HG03280 (cell line): ENCODE data around the gene DCAF11.
"Not testable (repeated sequence)": the region's sequence is repeated elsewhere in the genome, so short reads cannot be mapped to it uniquely, and the experiment has no call there.

Source experiments
- ATAC-seq: cut with Tn5 transposase; IDR thresholded peaks from one replicate; pipeline ENCODE4 v1.9.1; 2021; ENCODE audit warnings: mild to moderate bottlenecking, moderate library complexity; ENCODE audit not compliant: unreplicated experiment

DCAF11 gene

DNA sequence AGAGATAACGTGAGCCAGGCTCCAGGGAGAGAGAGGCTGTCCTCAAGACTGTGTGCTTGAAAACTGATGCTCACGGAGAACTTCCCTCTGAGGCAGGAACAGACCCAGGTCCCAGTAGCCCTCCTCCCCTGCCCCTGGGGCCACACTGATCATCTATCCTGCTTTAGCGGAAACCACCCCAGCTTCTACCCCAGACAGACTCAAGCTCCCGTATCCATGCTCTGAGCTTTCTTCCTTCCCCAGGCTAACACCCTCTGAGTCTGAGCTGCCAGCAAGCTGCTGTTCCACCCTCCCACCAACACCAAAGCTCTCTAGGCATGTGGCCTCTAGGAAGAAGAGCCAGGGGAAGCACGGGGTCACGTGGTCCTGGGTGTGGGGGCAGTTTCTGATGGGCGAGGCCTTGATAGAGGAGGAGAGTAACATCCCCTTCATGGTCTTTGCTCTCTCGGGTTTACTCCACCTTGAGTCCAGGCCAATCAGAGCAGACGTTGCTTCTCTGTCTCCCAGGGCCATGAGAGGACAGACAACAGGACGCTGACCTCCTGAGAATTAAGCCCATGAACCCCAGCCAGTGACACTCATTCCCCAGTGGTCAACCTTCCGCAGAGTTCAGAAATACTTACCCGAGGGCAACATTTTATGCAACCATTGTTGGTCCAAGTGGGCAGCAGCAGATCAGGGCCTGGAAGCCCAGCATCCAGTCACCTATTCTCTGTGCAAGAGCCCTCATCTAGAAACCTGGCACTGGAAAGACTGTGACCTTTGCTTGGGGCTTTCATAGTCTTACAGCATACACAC lies 19.1 kb upstream of the DCAF11 start:
- ATAC-seq, result peak; percentile 53

DNA sequence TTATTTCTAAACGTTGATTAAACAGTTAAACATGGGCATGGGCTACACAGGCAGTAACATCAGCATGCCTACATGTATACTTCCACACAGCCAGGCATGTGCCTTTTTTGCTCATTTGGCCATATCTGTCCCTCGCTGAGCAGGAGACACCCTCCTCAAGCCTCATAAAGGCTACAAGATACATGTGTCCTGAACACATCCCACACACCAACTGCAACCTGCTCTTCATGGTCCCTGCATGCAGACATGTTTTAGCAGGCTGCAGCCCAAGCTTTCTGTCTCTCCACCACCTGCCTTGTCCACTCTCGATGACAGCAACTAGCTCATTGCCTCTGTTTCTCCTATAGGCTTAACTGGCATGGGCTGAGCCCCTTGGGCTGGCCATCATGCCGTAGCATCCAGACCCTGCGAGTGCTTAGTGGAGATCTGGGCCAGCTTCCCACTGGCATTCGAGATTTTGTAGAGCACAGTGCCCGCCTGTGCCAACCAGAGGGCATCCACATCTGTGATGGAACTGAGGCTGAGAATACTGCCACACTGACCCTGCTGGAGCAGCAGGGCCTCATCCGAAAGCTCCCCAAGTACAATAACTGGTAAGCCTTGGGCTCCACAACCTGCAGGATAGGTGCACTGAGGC lies 17.9 kb upstream of the DCAF11 start:
- no peak for ATAC-seq

DNA sequence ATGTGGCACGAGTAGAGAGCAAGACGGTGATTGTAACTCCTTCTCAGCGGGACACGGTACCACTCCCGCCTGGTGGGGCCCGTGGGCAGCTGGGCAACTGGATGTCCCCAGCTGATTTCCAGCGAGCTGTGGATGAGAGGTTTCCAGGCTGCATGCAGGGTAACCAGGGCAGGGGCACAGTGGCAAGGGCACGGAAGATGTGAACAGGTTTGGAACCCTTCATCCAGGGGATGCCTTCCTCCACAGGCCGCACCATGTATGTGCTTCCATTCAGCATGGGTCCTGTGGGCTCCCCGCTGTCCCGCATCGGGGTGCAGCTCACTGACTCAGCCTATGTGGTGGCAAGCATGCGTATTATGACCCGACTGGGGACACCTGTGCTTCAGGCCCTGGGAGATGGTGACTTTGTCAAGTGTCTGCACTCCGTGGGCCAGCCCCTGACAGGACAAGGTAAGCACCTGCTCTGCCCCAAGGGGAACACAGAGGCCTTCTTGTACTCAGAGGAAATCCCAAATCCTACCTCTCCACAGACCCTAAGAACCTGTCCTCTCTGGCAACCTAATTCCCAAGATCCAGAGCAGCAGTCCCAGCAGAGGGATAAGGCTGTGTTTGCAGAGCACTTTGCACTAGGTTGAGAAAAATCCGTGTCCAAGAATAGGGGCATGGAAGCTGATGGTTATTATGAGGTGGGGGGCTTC lies 16.2 kb upstream of the DCAF11 start:
- no peak for ATAC-seq

DNA sequence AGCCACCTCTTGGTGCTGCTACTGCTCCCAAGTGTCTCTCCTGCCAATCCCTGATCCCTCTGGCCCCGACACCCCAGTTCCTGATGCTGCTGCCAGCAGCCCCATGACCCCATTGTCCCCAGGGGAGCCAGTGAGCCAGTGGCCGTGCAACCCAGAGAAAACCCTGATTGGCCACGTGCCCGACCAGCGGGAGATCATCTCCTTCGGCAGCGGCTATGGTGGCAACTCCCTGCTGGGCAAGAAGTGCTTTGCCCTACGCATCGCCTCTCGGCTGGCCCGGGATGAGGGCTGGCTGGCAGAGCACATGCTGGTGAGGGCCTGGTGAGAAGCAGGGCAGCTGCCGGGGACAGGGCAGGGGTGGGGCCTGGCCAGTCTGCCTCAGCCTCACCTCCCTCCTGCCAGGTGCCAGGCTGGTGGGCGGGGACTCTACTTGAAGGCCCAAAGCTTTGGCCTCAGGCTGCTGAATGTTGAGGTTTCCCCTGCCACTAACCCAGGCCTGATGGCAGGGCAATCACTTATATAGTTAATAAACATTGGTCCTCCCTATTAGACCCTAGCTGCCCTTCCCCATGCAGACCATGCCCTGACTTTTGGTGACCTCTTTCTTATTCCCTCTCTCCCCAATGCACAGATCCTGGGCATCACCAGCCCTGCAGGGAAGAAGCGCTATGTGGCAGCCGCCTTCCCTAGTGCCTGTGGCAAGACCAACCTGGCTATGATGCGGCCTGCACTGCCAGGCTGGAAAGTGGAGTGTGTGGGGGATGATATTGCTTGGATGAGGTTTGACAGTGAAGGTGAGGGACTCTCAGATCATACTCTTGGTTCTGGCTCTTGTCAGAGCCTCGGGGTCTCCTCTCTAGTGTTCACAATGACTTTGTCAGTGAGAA lies 15.4 kb upstream of the DCAF11 start:
- no peak for ATAC-seq

DNA sequence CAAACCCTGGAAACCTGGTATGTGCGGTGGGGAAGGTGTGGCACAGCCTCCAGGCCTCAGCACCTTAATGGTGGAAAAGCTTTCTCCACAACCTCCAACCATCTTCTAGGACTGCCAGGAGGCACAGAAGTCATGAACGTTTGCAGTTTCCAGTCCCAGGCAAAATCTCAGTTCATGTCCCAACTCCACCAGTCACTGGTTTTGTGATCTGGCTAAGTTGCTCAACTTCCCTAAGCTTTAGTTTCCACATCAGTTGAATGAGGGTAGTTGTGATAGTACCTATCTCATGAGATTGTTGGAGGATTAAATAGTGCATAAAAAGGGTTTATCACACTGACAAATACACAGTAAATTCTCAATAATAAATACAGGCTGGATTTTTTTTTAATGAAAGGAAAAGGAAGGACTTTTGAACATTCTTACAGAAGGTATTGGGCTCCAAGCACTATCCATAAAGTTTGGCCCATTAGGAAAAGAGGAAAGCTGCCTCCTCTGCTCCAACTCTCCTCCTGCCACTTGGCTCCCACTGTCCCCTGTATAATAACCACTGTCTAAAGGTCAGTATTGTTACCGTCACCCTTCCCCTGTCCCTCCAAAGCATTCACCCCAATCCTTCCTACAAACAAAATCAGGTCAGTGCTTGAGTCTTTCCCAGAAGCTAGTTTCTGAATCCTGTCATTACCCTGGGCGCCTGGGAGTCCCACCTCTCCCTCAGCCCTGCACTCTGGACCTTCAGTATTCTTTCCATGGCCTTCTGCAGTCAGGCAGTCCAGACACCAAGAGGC lies 14.2 kb upstream of the DCAF11 start:
- ATAC-seq, result no peak

DNA sequence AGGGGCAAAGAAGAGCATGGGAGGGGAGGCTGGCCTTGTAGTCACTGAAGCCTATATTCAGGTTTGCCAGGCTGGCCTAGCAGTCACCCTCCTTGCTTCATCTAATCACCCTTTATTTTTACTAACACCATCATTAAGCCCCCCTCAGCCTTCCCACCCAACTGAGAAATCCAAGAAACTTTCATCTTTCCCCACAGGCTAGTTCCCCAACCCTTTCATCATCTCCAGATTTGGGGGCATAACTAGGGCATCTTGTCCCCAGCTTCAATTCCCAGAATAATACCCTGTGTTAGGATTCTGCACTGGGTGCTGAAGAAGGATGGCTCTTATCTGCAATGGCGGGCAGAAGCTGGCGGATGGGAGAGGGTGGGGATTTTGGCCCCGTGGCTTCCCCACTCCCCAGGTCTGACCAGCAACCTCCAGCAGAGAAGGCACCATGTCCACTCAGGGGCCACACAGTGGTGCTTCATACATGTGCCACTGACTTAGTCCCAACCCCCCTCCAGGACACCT lies 13.5 kb upstream of the DCAF11 start:
- no peak for ATAC-seq

DNA sequence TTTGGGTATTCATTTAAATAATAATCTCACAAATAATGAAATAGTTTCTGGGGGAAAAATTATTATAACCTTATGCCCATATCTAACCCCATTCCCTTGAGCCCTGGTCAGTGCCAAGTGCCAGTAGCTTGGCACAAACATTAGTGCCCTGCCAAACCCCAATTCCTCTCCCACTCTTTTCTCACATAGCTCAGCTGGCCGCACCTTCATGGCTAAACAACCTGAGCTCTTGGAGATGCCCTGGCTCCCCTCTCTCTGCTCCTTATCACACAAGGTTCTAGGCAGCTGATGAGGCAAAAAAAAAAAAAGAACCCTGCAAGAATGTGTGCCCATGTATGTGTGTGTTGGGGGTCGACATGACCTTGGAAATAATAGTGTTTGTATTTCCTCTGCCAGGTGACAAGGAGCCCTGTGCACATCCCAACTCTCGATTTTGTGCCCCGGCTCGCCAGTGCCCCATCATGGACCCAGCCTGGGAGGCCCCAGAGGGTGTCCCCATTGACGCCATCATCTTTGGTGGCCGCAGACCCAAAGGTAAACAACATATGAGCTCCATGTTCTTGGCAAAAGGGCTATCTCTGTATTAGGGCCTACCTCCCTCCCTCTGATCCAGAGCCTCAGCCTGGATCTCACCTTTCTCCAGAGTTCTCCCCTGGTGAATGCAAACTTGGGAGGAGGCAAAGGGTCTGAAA lies 12.1 kb upstream of the DCAF11 start:
- ATAC-seq, result no peak

DNA sequence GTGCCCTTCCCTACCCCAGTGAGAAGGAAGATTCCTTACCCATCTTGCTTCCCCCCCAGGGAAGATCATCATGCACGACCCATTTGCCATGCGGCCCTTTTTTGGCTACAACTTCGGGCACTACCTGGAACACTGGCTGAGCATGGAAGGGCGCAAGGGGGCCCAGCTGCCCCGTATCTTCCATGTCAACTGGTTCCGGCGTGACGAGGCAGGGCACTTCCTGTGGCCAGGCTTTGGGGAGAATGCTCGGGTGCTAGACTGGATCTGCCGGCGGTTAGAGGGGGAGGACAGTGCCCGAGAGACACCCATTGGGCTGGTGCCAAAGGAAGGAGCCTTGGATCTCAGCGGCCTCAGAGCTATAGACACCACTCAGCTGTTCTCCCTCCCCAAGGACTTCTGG lies 11.1 kb upstream of the DCAF11 start:
- no peak for ATAC-seq

DNA sequence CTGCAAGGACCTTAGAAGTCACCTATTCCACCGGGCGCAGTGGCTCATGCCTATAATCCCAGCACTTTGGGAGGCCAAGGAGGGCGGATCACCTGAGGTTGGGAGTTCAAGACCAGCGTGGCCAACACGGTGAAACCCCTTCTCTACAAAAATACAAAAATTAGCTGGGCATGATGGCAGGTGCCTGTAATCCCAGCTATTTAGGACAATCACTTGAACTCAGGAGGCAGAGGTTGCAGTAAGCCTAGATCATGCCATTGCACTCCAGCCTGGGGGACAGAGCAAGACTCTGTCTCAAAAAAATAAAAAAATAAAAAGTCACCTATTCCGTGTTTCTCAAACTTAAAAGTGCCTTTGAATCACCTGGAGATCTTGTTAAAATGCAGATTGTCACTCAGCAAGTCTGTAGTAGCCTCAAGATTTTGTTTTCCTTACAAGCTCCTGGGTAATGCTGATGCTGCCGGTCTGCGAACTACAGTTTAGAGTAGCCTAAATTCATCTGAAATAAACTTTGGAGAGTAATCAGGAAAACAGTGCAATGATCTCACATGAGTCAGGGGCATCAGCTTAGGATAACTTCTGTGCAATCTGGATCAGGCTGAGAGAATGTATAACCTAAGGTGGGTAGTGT lies 8.9 kb upstream of the DCAF11 start:
- ATAC-seq, result not testable (repeated sequence)

DNA sequence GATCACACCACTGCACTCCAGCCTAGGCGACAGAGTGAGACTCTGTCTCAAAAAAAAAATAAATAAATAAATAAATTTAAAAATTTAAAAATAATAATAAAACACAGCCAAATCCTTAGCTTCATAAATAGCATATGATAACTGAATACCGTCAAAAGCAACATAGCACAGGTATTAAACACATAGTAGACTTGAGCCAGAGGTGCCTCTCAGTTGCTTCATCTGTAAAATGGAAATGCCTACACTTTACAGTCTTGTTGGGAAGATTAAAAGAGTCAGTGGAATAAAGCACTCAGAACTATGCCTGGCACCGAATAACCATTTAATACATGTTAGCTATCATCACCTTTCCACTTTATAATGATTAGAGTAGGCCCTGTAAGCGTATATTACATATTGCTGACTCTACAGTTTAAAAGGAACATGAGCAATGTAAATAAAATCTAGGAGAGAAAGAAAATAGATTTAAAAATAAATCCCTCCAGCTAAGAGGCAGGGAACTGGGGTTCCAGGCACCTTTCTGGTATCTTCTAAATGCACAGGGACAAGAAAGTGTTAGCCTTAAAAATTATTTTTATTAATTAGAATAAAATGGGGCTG lies 7.8 kb upstream of the DCAF11 start:
- no peak for ATAC-seq

DNA sequence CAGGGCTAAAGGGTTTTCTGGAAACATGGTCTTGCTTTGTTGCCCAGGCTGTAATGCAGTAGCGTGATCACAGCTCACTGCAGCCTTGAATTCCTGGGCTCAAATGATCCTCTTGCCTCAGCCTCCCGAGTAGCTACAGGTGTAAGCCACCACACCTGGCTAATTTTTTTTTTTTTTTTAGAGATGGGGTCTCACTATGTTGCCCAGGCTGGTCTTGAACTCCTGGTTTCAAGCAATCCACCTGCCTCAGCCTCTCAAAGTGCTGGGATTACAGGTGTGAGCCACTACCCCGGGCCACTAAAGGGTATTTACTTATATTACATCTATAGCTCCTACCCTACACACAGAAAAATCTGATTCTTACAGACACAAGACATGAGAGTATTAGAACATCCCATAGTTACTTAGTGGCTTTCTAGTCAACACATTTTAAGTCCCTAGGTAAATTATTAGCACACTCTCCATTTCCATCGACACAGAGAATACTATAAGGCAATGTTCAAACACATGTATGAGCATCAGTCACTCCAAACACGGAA lies 6.2 kb upstream of the DCAF11 start:
- ATAC-seq, result no peak

DNA sequence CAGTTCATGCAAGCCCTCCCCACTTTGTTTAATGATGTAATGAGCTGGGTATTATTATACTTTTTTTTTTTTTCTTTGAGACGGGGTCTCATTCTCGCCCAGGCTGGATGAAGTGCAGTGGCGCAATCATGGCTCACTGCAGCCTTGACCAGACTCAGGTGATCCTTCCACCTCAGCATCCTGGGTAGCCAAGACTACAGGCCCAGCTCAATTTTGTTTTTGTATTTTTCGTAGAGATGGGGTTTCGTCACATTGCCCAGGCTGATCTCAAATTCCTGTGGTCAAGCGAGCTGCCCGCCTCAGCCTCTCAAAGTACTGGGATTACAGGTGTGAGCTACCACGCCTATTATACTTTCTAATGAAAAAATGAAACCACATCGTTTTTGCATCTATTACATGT lies 4.5 kb upstream of the DCAF11 start:
- ATAC-seq, result no peak

DNA sequence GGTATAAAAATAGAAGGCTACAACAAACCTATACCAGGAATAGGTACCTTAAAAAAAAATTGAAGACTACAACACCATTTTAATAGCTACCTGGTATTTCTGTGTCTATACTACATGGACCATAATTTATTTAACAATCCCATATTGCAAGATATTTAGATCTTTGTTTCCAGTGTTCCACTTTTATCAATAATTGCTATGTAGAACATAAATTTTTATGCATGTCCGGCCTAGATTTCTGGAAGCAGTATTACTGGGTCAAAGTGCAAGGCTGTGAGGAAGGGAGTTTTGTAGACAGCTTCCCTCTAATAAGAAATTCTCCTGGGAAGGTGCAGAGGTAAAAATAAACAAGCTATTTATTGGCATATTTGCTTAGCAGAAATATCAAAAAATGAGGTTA lies 4.1 kb upstream of the DCAF11 start:
- ATAC-seq, result no peak

DNA sequence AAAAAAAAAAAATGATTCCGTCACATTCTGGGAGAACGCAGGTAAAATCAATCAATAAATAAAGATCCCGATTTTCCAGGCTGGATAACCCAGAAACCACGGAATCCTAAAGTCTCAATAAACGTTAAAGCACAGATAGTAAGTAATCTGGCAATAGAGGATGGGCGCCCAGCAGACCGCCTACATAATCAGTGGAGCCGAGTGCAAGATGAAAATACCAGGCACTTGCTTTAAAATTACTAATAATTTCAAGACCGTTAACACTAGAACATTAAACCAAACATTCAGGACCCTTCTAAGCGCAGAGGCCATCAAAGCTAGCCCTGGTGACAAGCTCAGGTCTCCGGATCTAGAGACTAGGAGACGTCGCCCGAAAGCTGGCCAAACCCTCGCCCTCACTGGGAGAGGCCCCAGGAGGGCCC lies 1.2 kb upstream of the DCAF11 start:
- no peak for ATAC-seq

DNA sequence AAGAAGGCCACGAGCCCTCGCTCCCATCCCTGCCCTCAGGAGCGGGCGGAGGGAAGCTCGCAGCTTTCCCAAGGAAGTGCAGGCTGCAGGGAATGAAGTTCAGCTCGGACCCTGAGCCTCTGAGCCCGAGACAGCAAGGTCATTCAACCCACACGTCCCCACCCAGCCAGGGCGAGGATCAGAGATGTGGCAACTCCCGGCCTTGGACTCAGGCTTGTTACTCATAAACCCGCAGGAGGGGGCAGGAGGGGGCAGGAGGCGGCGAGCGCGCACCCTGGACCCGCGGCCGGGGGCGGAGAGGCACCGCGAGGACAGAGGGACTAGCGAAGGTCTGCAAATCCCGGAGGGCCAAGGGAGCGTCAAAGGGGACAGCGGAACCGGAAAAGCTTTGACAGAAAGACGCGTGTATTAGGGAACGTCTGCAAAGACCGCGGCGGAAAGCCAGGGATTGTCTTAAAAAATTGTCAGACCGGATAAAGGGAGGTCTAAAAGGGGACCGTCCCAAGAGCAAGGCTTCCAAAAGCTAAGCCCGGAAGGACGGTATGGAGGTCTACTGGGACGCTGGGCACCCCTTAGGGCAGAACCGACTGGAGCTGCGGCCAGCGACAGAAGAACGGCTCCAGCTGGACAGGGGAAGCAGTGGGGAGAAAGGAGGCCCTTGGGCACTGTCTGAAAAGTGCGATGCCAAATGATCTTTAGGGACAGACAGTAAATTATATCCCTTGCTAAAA lies 611 bp upstream of the DCAF11 start:
- ATAC-seq, result peak; percentile 29

DNA sequence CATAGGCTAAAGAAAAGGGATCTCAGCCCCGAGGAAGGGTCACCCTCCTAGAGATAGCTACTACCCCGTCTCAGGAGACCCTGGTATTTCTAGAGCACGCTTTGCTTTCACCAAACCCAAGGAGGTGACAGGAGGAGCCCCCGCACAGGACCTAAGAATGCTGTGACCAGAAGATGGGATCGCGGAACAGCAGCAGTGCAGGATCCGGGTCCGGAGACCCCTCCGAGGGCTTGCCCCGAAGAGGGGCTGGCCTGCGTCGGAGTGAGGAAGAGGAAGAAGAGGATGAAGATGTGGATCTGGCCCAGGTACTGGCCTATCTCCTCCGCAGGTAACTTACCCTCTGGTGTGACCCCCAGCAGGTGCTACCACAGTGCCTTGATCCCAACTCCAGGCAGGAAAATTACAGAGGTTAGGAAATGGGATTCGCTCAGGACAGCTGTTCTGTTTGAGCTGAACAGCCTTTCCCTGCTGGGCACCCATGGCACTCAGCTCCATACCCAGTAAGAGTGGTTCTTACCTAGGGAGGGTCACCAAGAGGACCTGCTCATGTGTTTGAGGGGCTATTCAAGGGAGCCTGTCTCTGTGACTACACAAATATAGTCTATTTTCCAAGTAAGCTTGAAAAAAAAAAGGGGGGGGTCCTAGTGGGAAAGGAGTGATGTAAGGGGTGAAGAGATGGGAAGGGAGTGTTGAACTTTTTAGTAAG lies 998 bp downstream of the DCAF11 start:
- no peak for ATAC-seq
